HCT116 (cell line): ENCODE data around the gene UQCC5.

Source experiments
- ATF3 ChIP-seq: IDR thresholded peaks from 2 replicates; pipeline ENCODE4 v1.6.1; 2012
- CEBPB ChIP-seq: IDR thresholded peaks from 2 replicates; pipeline ENCODE4 v1.6.1; 2012; ENCODE audit warnings: low read depth
- CTCF ChIP-seq, 3 experiments: fragments of 200-600 bp in 1 of 3; sonication (generic) in 1 of 3; IDR thresholded peaks in 2 of 3; conservative IDR thresholded peaks in 1 of 3; 2 replicates each; pipeline ENCODE4 v1.5.1; 2012 to 2017; ENCODE audit warnings: low read depth in 2 of 3, low read length in 2 of 3, antibody characterized with exemption in 1 of 3, borderline replicate concordance in 1 of 3, control low read depth in 1 of 3, mild to moderate bottlenecking in 1 of 3, mixed read lengths in 1 of 3, mixed run types in 1 of 3, moderate library complexity in 1 of 3; ENCODE audit not compliant: insufficient read depth in 1 of 3
- EZH2 ChIP-seq: fragments of 200-600 bp; sonication (generic); IDR thresholded peaks from 2 replicates; pipeline ENCODE4 v1.6.1; 2017; ENCODE audit warnings: antibody characterized with exemption, mixed run types
- EZH2phosphoT487 ChIP-seq: fragments of 200-600 bp; IDR thresholded peaks from 2 replicates; pipeline ENCODE4 v1.6.1; 2018; ENCODE audit warnings: antibody characterized with exemption, borderline replicate concordance
- JUND ChIP-seq: IDR thresholded peaks from 2 replicates; pipeline ENCODE4 v1.6.1; 2012
- POLR2A ChIP-seq: IDR thresholded peaks from 2 replicates; pipeline ENCODE4 v1.7.0; 2011; ENCODE audit warnings: borderline replicate concordance; ENCODE audit not compliant: insufficient read depth, insufficient read length; ENCODE audit errors: extremely low read depth
- POLR2AphosphoS5 ChIP-seq: IDR thresholded peaks from 2 replicates; pipeline ENCODE4 v1.6.1; 2011; ENCODE audit warnings: mild to moderate bottlenecking, low read depth, low read length, moderate library complexity
- RAD21 ChIP-seq: IDR thresholded peaks from 2 replicates; pipeline ENCODE4 v1.6.1; 2012; ENCODE audit warnings: low read depth, mild to moderate bottlenecking
- SIN3A ChIP-seq: IDR thresholded peaks from 2 replicates; pipeline ENCODE4 v1.6.1; 2012; ENCODE audit warnings: low read depth
- SRF ChIP-seq: IDR thresholded peaks from 2 replicates; pipeline ENCODE4 v1.6.1; 2012; ENCODE audit warnings: low read depth
- ZNF274 ChIP-seq: fragments of 200-500 bp; sonication (Bioruptor generic); IDR thresholded peaks from 2 replicates; pipeline ENCODE4 v1.6.1; 2014; ENCODE audit warnings: mild to moderate bottlenecking, low read depth, low read length, inconsistent platforms
- TF ChIP-seq, protein P1 (sequence below): IDR thresholded peaks from 2 replicates; pipeline ENCODE4 v1.6.1; 2012; ENCODE audit warnings: low read depth
- TF ChIP-seq, protein P2 (sequence below): IDR thresholded peaks from 2 replicates; pipeline ENCODE4 v1.6.1; 2012

GRCh38 chr3:52504977-52505376, 31.4 kb upstream of the UQCC5 start:
- TF ChIP-seq CTCF (IDR thresholded peaks at IDR 0.05 in 2 of 3, conservative IDR thresholded peaks at IDR 0.05 in 1 of 3; ENCODE audit: borderline replicate concordance in 1 of 3, insufficient read depth in 1 of 3, low read depth in 2 of 3, low read length in 2 of 3) (no peak), EZH2 (no peak), POLR2A (no peak), POLR2AphosphoS5 (no peak), CEBPB (no peak), SIN3A (no peak), JUND (no peak), SRF (no peak), ATF3 (no peak), ZNF274 (no peak), EZH2phosphoT487 (no peak), RAD21 (no peak)
- TF ChIP-seq, protein P1, sequence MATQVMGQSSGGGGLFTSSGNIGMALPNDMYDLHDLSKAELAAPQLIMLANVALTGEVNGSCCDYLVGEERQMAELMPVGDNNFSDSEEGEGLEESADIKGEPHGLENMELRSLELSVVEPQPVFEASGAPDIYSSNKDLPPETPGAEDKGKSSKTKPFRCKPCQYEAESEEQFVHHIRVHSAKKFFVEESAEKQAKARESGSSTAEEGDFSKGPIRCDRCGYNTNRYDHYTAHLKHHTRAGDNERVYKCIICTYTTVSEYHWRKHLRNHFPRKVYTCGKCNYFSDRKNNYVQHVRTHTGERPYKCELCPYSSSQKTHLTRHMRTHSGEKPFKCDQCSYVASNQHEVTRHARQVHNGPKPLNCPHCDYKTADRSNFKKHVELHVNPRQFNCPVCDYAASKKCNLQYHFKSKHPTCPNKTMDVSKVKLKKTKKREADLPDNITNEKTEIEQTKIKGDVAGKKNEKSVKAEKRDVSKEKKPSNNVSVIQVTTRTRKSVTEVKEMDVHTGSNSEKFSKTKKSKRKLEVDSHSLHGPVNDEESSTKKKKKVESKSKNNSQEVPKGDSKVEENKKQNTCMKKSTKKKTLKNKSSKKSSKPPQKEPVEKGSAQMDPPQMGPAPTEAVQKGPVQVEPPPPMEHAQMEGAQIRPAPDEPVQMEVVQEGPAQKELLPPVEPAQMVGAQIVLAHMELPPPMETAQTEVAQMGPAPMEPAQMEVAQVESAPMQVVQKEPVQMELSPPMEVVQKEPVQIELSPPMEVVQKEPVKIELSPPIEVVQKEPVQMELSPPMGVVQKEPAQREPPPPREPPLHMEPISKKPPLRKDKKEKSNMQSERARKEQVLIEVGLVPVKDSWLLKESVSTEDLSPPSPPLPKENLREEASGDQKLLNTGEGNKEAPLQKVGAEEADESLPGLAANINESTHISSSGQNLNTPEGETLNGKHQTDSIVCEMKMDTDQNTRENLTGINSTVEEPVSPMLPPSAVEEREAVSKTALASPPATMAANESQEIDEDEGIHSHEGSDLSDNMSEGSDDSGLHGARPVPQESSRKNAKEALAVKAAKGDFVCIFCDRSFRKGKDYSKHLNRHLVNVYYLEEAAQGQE = no peak
- TF ChIP-seq, protein P2, sequence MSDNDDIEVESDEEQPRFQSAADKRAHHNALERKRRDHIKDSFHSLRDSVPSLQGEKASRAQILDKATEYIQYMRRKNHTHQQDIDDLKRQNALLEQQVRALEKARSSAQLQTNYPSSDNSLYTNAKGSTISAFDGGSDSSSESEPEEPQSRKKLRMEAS = no peak
